ENCODE measurements around the gene ABI1.
"Not testable (repeated sequence)": the region's sequence is repeated elsewhere in the genome, so short reads cannot be mapped to it uniquely, and the experiment has no call there.

The ABI1 gene

DNA sequence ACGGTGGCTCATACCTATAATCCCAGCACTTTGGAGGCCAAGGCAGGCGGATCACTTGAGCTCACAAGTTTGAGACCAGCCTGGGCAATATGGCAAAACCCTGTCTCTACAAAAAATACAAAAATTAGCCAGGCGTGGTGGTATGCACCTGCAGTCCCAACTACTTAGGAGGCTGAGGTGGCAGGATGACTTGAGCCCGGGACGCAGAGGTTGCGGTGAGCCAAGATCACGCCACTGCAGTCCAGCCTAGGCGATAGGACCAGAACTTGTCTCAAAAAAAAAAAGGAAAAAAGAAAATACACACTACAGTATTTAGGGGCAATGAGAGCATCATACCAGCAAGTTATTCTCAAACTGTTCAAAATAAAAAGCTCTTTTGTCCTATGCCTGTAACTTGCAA, 59.5 kb downstream of the ABI1 start:
- no peak overlapping the region for H3K27ac ChIP-seq (ENCODE audit: low read depth, low read length)
- no peaks in the 10 kb centered on the region for H3K9me3 ChIP-seq (ENCODE audit: low read length)
- no peak overlapping the region for H3K4me3 ChIP-seq (ENCODE audit: low read depth in 1 of 2, low read length in 2 of 2)
- H3K36me3 ChIP-seq (ENCODE audit: insufficient read depth, low read length), result no peaks in the 10 kb centered on the region
- H3K27me3 ChIP-seq (ENCODE audit: control insufficient read depth in 1 of 2, insufficient read depth in 2 of 2, low read length in 2 of 2), result no peaks in the 10 kb centered on the region
- H3K4me1 ChIP-seq (ENCODE audit: insufficient read depth, low read length), result peaks cover 30% of the 10 kb centered on the region
- no peak overlapping the region for H3K9ac ChIP-seq (ENCODE audit: low read length)

DNA sequence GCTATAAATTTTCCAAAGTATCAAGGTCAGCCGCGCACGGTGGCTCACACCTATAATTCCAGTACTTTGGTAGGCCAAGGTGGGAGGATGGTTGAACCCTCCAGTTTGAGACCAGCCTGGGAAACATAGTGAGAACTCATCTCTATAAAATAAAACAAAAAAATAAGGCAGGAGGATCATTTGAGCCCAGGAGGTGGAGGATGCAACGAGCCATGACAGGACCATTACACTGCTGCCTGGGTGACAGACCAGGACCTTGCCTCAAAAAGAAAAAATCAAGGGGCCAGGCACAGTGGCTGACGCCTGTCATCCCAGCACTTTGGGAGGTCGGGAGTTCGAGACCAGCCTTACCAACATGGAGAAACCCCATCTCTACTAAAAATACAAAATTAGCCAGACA, 60.3 kb downstream of the ABI1 start:
- Histone ChIP-seq H3K4me3 (ENCODE audit: low read depth in 1 of 2, low read length in 2 of 2) (no peak overlapping the region), H3K4me1 (ENCODE audit: insufficient read depth, low read length) (peaks cover 22% of the 10 kb centered on the region), H3K36me3 (ENCODE audit: insufficient read depth, low read length) (no peaks in the 10 kb centered on the region), H3K27me3 (ENCODE audit: control insufficient read depth in 1 of 2, insufficient read depth in 2 of 2, low read length in 2 of 2) (no peaks in the 10 kb centered on the region), H3K27ac (ENCODE audit: low read depth, low read length) (no peak overlapping the region), H3K9ac (ENCODE audit: low read length) (no peak overlapping the region), H3K9me3 (ENCODE audit: low read length) (no peaks in the 10 kb centered on the region)

GRCh38 chr10:26799342-26799741, 61.4 kb downstream of the ABI1 start:
- H3K36me3 ChIP-seq (ENCODE audit: insufficient read depth, low read length), result no peaks in the 10 kb centered on the region
- H3K9ac ChIP-seq (ENCODE audit: low read length), result no peak overlapping the region
- no peaks in the 10 kb centered on the region for H3K27me3 ChIP-seq (ENCODE audit: control insufficient read depth in 1 of 2, insufficient read depth in 2 of 2, low read length in 2 of 2)
- no peaks in the 10 kb centered on the region for H3K9me3 ChIP-seq (ENCODE audit: low read length)
- H3K4me3 ChIP-seq (ENCODE audit: low read depth in 1 of 2, low read length in 2 of 2), result no peak overlapping the region
- peaks cover 15% of the 10 kb centered on the region for H3K4me1 ChIP-seq (ENCODE audit: insufficient read depth, low read length)
- no peak overlapping the region for H3K27ac ChIP-seq (ENCODE audit: low read depth, low read length)

GRCh38 chr10:26798298-26798697, 62.5 kb downstream of the ABI1 start:
- H3K4me1 ChIP-seq (ENCODE audit: insufficient read depth, low read length), result peaks cover 16% of the 10 kb centered on the region
- no peaks in the 10 kb centered on the region for H3K36me3 ChIP-seq (ENCODE audit: insufficient read depth, low read length)
- H3K27me3 ChIP-seq (ENCODE audit: control insufficient read depth in 1 of 2, insufficient read depth in 2 of 2, low read length in 2 of 2), result no peaks in the 10 kb centered on the region
- H3K4me3 ChIP-seq (ENCODE audit: low read depth in 1 of 2, low read length in 2 of 2), result no peak overlapping the region
- H3K9me3 ChIP-seq (ENCODE audit: low read length), result no peaks in the 10 kb centered on the region
- no peak overlapping the region for H3K27ac ChIP-seq (ENCODE audit: low read depth, low read length)
- H3K9ac ChIP-seq (ENCODE audit: low read length), result no peak overlapping the region

- H3K4me1 ChIP-seq (ENCODE audit: insufficient read depth, low read length), result peaks cover 16% of the 10 kb centered on the region
- H3K36me3 ChIP-seq (ENCODE audit: insufficient read depth, low read length), result no peaks in the 10 kb centered on the region
- H3K27me3 ChIP-seq (ENCODE audit: control insufficient read depth in 1 of 2, insufficient read depth in 2 of 2, low read length in 2 of 2), result no peaks in the 10 kb centered on the region
- no peak overlapping the region for H3K4me3 ChIP-seq (ENCODE audit: low read depth in 1 of 2, low read length in 2 of 2)
- no peaks in the 10 kb centered on the region for H3K9me3 ChIP-seq (ENCODE audit: low read length)
- H3K9ac ChIP-seq (ENCODE audit: low read length), result no peak overlapping the region
- no peak overlapping the region for H3K27ac ChIP-seq (ENCODE audit: low read depth, low read length)
These were observed 63.4 kb downstream of the ABI1 start for GRCh38 chr10:26797340-26797739.

DNA sequence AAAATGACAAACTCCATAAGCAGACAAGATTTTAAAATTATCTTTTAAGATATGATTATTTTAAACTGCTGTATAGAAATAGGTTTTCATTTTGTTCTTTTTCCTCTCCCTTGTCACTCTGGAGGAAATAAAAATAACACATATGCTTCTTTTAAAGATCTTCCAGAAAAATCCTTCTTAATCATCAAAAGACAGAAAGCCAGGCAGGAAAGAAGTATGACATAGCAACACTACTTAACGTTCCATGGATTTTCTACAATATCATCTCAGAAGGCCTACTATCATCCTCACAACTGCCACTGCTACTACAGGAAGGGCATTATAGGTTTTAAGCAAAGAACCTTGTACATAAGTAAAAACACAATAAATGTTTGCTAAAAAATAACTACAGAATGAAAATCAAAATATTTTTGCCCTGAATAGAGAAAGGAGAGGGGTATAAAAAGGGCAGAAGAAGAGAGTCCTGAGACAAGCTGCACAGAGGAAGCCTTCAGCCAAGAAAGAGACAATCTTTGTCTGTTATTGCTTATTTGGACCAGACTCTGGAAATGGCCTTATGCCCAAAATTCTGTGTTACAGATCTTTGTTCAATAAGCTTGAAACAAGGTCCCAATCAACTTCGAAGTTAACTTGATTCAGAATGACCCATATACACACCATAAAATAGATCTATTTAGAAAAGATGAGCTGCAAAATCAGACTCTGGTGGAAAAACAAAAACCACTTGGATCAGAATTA, 67.8 kb downstream of the ABI1 start:
- Histone ChIP-seq H3K27ac (ENCODE audit: low read depth, low read length) (no peak overlapping the region), H3K9ac (ENCODE audit: low read length) (no peak overlapping the region), H3K4me3 (ENCODE audit: low read depth in 1 of 2, low read length in 2 of 2) (no peak overlapping the region), H3K4me1 (ENCODE audit: insufficient read depth, low read length) (peaks cover 9% of the 10 kb centered on the region), H3K36me3 (ENCODE audit: insufficient read depth, low read length) (no peaks in the 10 kb centered on the region), H3K27me3 (ENCODE audit: control insufficient read depth in 1 of 2, insufficient read depth in 2 of 2, low read length in 2 of 2) (no peaks in the 10 kb centered on the region), H3K9me3 (ENCODE audit: low read length) (no peaks in the 10 kb centered on the region)

DNA sequence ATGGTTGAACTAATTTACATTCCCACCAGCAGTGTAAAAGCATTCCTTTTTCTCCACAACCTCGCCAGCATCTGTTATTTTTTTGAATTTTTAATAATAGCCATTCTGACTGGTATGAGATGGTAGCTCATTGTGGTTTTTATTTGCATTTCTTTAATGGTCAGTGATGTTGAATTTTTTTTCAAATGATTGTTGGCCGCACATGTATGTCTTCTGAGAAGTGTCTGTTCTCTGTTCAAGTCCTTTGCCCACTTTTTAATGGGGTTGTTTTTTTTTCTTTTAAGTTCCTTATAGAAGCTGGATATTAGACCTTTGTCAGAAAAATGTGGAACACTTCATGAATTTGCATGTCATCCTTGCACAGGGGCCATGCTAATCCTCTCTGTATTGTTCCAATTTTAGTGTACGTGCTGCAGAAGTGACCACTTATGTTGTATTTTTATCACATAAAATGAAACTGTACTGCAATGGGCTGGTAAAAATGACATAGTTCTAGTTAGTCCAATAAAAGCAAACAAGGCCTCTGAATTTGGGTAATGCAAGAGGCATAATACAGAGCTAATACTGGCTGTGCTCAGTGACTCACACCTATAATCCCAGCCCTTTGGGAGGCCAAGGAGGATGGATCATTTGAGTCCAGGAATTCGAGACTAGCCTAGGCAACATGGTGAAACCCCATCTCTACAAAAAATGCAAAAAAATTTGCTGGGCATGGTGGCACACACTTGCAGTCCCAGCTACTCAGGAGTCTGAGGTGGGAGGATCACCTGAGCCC, 70.3 kb downstream of the ABI1 start:
- Histone ChIP-seq H3K36me3 (ENCODE audit: insufficient read depth, low read length) (no peaks in the 10 kb centered on the region), H3K27me3 (ENCODE audit: control insufficient read depth in 1 of 2, insufficient read depth in 2 of 2, low read length in 2 of 2) (no peaks in the 10 kb centered on the region), H3K4me1 (ENCODE audit: insufficient read depth, low read length) (peaks cover 9% of the 10 kb centered on the region), H3K4me3 (ENCODE audit: low read depth in 1 of 2, low read length in 2 of 2) (no peak overlapping the region), H3K9me3 (ENCODE audit: low read length) (no peaks in the 10 kb centered on the region), H3K9ac (ENCODE audit: low read length) (no peak overlapping the region), H3K27ac (ENCODE audit: low read depth, low read length) (no peak overlapping the region)

DNA sequence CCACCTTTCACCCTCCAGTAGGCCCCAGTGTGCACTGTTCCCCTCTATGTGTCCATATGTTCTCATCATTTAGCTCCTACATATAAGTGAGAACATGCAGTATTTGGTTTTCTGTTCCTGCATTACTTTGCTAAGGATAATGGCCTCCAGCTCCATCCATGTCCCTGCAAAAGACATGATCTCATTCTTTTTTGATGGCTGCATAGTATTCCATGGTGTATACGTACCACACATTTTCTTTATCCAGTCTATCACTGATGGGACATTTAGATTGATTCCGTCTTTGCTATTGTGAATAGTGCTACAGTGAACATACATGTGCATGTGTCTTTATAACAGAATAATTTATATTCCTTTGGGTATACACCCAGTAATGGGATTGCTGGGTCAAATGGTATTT, 71.0 kb downstream of the ABI1 start:
- H3K36me3 ChIP-seq (ENCODE audit: insufficient read depth, low read length); H3K27me3 ChIP-seq (ENCODE audit: control insufficient read depth in 1 of 2, insufficient read depth in 2 of 2, low read length in 2 of 2); H3K27ac ChIP-seq (ENCODE audit: low read depth, low read length); H3K4me3 ChIP-seq (ENCODE audit: low read depth in 1 of 2, low read length in 2 of 2); H3K9me3 ChIP-seq (ENCODE audit: low read length); H3K9ac ChIP-seq (ENCODE audit: low read length): not testable (repeated sequence)
- peaks cover 13% of the 10 kb centered on the region for H3K4me1 ChIP-seq (ENCODE audit: insufficient read depth, low read length)

DNA sequence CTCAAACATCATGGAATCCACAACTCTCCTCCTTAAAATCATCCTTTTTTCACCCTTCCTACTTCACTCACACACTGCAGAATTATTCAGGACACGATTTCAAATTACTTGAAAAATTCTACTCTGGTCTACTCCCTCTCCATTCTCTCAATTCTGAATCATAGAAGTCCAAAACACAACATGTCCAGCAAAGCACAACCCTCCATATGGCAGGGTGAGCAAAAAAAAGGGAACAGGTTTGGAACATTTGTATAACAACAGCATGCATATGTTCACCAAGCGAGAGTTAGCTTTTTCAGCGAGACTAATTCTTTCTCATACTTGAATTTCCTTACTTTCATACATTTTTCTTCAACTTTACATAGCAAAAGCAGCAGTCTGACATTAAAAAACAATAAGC, 73.4 kb downstream of the ABI1 start:
- Histone ChIP-seq H3K4me3 (ENCODE audit: low read depth in 1 of 2, low read length in 2 of 2) (no peak overlapping the region), H3K36me3 (ENCODE audit: insufficient read depth, low read length) (no peaks in the 10 kb centered on the region), H3K27me3 (ENCODE audit: control insufficient read depth in 1 of 2, insufficient read depth in 2 of 2, low read length in 2 of 2) (no peaks in the 10 kb centered on the region), H3K9me3 (ENCODE audit: low read length) (no peaks in the 10 kb centered on the region), H3K9ac (ENCODE audit: low read length) (no peak overlapping the region), H3K4me1 (ENCODE audit: insufficient read depth, low read length) (peaks cover 7% of the 10 kb centered on the region), H3K27ac (ENCODE audit: low read depth, low read length) (no peak overlapping the region)

DNA sequence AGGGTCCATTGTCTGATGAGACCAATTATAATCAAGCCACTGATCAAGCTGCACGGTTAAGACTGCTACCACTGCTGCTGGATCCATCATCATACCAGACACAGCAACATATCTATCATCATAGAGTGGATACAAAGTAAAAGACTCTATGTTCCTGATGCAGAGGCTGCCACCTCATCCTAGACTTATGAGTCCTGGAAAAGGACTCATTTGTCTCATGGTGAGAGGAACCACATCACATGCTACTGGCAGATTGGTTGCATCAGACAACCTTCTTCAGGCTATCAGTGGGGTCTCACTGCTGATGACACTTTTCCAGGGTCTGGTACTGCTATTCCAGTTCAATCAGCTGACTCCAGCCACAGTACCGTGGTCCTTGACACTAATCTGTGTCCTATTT, 79.0 kb downstream of the ABI1 start:
- no peaks in the 10 kb centered on the region for H3K9me3 ChIP-seq (ENCODE audit: low read length)
- no peaks in the 10 kb centered on the region for H3K36me3 ChIP-seq (ENCODE audit: insufficient read depth, low read length)
- H3K4me3 ChIP-seq (ENCODE audit: low read depth in 1 of 2, low read length in 2 of 2), result no peak overlapping the region
- peaks cover 19% of the 10 kb centered on the region for H3K4me1 ChIP-seq (ENCODE audit: insufficient read depth, low read length)
- no peak overlapping the region for H3K9ac ChIP-seq (ENCODE audit: low read length)
- H3K27me3 ChIP-seq (ENCODE audit: control insufficient read depth in 1 of 2, insufficient read depth in 2 of 2, low read length in 2 of 2), result no peaks in the 10 kb centered on the region
- no peak overlapping the region for H3K27ac ChIP-seq (ENCODE audit: low read depth, low read length)

- Histone ChIP-seq H3K9ac (ENCODE audit: low read length) (no peak overlapping the region), H3K27me3 (ENCODE audit: control insufficient read depth in 1 of 2, insufficient read depth in 2 of 2, low read length in 2 of 2) (no peaks in the 10 kb centered on the region), H3K36me3 (ENCODE audit: insufficient read depth, low read length) (no peaks in the 10 kb centered on the region), H3K9me3 (ENCODE audit: low read length) (no peaks in the 10 kb centered on the region), H3K27ac (ENCODE audit: low read depth, low read length) (no peak overlapping the region), H3K4me1 (ENCODE audit: insufficient read depth, low read length) (peaks cover 19% of the 10 kb centered on the region), H3K4me3 (ENCODE audit: low read depth in 1 of 2, low read length in 2 of 2) (no peak overlapping the region)
These were observed 79.8 kb downstream of the ABI1 start for GRCh38 chr10:26780793-26781601.

Data from muscle layer of colon (tissue), 2 donors.